ENCODE results near the gene ZBTB17.

GRCh38 chr1:15900662-15901279 is 75.1 kb downstream of the ZBTB17 start:
- no peak for TF ChIP-seq POLR2AphosphoS5 (IDR thresholded peaks at IDR 0.05; ENCODE audit: low read depth, low read length)
- no peak for TF ChIP-seq POLR2A (IDR thresholded peaks at IDR 0.05; ENCODE audit: low read depth, low read length)
- no peak for TF ChIP-seq TAF1 (IDR thresholded peaks at IDR 0.05; ENCODE audit: low read depth, low read length)
- no peak for TF ChIP-seq SPI1 (IDR thresholded peaks at IDR 0.05; ENCODE audit: low read depth, low read length)
- TF ChIP-seq PAX5 (IDR thresholded peaks at IDR 0.05; ENCODE audit: insufficient read depth, low read length, severe bottlenecking): no peak
- TF ChIP-seq POU2F2 (IDR thresholded peaks at IDR 0.05; ENCODE audit: low read depth, low read length): no peak
